ENCODE data around the gene PTP4A2. TPM values are rescaled to one million over a fixed set of nuclear protein-coding genes. Genes with fewer than 3 reads are reported as not detected.

PTP4A2 gene
- total RNA-seq, result 100 to 1,000 TPM; 217 to 354 (median 242) TPM
- polyA plus RNA-seq, result 100 to 1,000 TPM in 1 of 2 donors, 10 to 100 TPM in 1; 74.4 to 290 TPM
- long read RNA-seq, donor 1, transcript PTP4A2-221 (6 exons, 3,921 nt), result major isoform, 174 of 217 reads
- long read RNA-seq, donor 1, partial matches to known transcripts, result 1 of 217 reads
- long read RNA-seq, donor 1, other reads (novel, unspliced or antisense), result 38 of 217 reads
- long read RNA-seq, donor 2, transcript PTP4A2-221 (6 exons, 3,921 nt), result major isoform, 11 of 55 reads
- long read RNA-seq, donor 2, transcript PTP4A2-218 (5 exons, 3,353 nt), result minor isoform, 9 of 55 reads
- long read RNA-seq, donor 2, partial matches to known transcripts, result 2 of 55 reads
- long read RNA-seq, donor 2, other reads (novel, unspliced or antisense), result 31 of 55 reads
- long read RNA-seq, donor 3, transcript PTP4A2-221 (6 exons, 3,921 nt), result major isoform, 245 of 307 reads
- long read RNA-seq, donor 3, partial matches to known transcripts, result 2 of 307 reads
- long read RNA-seq, donor 3, other reads (novel, unspliced or antisense), result 58 of 307 reads

GRCh38 chr1:31938184-31938975 lies at the start of gene PTP4A2:
PTP4A2 (minus strand) TSS chr1:31938368; CDS start chr1:31919065, 19,303 bp downstream.
- intact Hi-C loops (cut with DNase I), result loop anchor here in 1 of 10 donors (2.0 kb wide), 1 partner anchor 26 kb away; no protein-coding TSS in a partner anchor
- Histone ChIP-seq H3K27me3 (no peaks in the 10 kb centered on the region), H3K9me3 (no peaks in the 10 kb centered on the region), H3K4me1 (peaks cover 6 to 83% (median 42%) of the 10 kb centered on the region in 12 donors), H3K36me3 (no peaks in the 10 kb centered on the region), H3K27ac (peak within 1 kb of the TSS; percentile 68 to 100 (median 94)), H3K4me3 (peak within 1 kb of the TSS; percentile 19 to 92 (median 72))
- WGBS, 4 donors, result 0 to 4% (median 1%) methylated on average over 13 to 82 of the region's 82 CpGs
- ATAC-seq, result peak; percentile 93 to 96 (median 94)
- TF ChIP-seq POLR2A (IDR thresholded peaks at IDR 0.05), result peak in 1 of 2 donors; percentile 85
- TF ChIP-seq, protein P1, sequence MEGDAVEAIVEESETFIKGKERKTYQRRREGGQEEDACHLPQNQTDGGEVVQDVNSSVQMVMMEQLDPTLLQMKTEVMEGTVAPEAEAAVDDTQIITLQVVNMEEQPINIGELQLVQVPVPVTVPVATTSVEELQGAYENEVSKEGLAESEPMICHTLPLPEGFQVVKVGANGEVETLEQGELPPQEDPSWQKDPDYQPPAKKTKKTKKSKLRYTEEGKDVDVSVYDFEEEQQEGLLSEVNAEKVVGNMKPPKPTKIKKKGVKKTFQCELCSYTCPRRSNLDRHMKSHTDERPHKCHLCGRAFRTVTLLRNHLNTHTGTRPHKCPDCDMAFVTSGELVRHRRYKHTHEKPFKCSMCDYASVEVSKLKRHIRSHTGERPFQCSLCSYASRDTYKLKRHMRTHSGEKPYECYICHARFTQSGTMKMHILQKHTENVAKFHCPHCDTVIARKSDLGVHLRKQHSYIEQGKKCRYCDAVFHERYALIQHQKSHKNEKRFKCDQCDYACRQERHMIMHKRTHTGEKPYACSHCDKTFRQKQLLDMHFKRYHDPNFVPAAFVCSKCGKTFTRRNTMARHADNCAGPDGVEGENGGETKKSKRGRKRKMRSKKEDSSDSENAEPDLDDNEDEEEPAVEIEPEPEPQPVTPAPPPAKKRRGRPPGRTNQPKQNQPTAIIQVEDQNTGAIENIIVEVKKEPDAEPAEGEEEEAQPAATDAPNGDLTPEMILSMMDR (IDR thresholded peaks at IDR 0.05), result peak in 10 of 12 donors; percentile 32 to 85 (median 58)
- peak; percentile 95 to 97 (median 97) for DNase-seq

DNA sequence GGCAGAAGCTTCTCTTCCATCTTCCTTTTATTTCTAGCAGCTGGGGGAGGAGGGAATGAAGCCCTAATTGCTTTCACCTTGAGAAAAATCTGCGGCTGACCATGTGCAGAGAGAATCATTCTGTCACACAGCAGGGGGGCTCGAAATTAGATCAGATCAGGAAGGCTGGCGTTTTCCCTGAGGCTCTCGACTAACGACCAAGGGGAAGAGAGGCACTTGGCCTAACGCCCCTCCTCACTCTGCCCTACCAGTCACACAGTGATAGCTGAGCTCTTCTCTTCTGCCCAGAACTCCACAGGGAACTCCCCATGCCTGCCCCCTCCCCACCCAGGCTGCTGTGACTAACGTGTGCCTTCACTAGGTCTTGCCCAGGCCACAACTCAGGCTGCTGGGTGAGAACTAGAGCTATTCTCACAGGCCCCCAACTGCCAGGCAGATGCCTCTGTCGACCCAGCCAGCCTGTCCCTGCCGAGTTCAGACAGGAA lies 49.0 kb upstream of the PTP4A2 start:
- intact Hi-C loops (cut with DNase I), result no loop called here
- H3K4me3 ChIP-seq, result no peak overlapping the region
- H3K27me3 ChIP-seq, result no peaks in the 10 kb centered on the region
- H3K4me1 ChIP-seq, result peaks cover 0 to 20% (median 5%) of the 10 kb centered on the region in 12 donors
- H3K36me3 ChIP-seq, result no peaks in the 10 kb centered on the region
- H3K9me3 ChIP-seq, result no peaks in the 10 kb centered on the region
- no peak overlapping the region for H3K27ac ChIP-seq
- TF ChIP-seq POLR2A (IDR thresholded peaks at IDR 0.05), result no peak
- TF ChIP-seq, protein P1 (IDR thresholded peaks at IDR 0.05), result no peak
- 71 to 75% (median 74%) methylated on average over 9 of the region's 9 CpGs for WGBS, 4 donors
- ATAC-seq (no peak), DNase-seq (no peak)

GRCh38 chr1:31985430-31985829 lies 47.3 kb upstream of the PTP4A2 start:
- H3K4me3 ChIP-seq, result no peak overlapping the region
- 33 to 52% (median 48%) methylated on average over 4 of the region's 4 CpGs for WGBS, 4 donors
- DNase-seq (no peak), ATAC-seq (peak in 1 of 4 donors; percentile 34)
- no peaks in the 10 kb centered on the region for H3K27me3 ChIP-seq
- no peak for TF ChIP-seq POLR2A (IDR thresholded peaks at IDR 0.05)
- TF ChIP-seq, protein P1 (IDR thresholded peaks at IDR 0.05), result no peak
- peak overlapping the region in 3 of 12 donors; percentile 22 to 56 (median 45) for H3K27ac ChIP-seq
- intact Hi-C loops (cut with DNase I), result no loop called here
- H3K9me3 ChIP-seq, result no peaks in the 10 kb centered on the region
- H3K36me3 ChIP-seq, result no peaks in the 10 kb centered on the region
- peaks cover 0 to 27% (median 5%) of the 10 kb centered on the region in 12 donors for H3K4me1 ChIP-seq
